DOHH2 (cell line): Measurements from ENCODE around the gene IGLON5.

Source experiments
- EZH2phosphoT487 ChIP-seq: fragments of 200-600 bp; sonication (generic); IDR thresholded peaks from 2 replicates; pipeline ENCODE4 v1.6.1; 2017; ENCODE audit warnings: borderline replicate concordance, mild to moderate bottlenecking, antibody characterized with exemption, low read length, moderate library complexity, mixed read lengths
- TF ChIP-seq, protein P1 (sequence below): fragments of 200-600 bp; sonication (generic); IDR thresholded peaks from one replicate; pipeline ENCODE4 v1.5.1; 2014; ENCODE audit warnings: antibody characterized with exemption, mild to moderate bottlenecking, low read depth, low read length; ENCODE audit not compliant: poor library complexity, severe bottlenecking

DNA sequence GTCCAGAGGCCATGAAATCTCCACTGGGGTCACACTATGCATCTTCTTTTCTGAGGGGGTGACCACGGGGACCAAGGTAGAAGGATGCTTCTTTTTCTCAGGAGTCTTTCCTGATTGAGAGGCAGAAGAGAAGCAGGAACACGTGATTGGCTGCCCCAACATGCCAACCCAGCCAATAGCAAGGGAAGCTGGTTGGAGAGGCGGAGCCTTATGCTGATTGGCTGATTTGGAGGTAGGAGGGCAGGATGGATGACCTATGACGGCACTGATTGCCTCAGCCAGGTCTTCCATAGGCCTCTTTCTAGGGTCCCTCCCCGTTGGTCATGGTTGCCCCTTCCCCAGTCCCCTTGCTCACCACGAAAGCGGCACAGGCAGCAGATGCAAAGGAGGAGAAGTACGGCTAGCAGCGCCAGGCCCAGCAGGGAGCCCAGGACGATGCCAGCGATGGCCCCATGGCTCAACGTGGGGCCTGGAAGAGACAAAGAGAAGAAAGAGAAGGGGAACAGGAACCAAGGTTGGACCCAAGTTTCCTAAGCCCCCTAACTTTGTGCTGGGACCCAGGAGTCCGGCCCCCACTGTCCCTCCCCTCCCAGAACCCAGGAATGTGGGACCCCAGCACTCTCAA, 22.5 kb downstream of the IGLON5 start:
- TF ChIP-seq, protein P1, sequence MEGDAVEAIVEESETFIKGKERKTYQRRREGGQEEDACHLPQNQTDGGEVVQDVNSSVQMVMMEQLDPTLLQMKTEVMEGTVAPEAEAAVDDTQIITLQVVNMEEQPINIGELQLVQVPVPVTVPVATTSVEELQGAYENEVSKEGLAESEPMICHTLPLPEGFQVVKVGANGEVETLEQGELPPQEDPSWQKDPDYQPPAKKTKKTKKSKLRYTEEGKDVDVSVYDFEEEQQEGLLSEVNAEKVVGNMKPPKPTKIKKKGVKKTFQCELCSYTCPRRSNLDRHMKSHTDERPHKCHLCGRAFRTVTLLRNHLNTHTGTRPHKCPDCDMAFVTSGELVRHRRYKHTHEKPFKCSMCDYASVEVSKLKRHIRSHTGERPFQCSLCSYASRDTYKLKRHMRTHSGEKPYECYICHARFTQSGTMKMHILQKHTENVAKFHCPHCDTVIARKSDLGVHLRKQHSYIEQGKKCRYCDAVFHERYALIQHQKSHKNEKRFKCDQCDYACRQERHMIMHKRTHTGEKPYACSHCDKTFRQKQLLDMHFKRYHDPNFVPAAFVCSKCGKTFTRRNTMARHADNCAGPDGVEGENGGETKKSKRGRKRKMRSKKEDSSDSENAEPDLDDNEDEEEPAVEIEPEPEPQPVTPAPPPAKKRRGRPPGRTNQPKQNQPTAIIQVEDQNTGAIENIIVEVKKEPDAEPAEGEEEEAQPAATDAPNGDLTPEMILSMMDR, result no peak
- TF ChIP-seq EZH2phosphoT487, result no peak
